Measurements from ENCODE around the gene ERFE. TPM values are rescaled to one million over a fixed set of nuclear protein-coding genes. Genes with fewer than 3 reads are reported as not detected.

The ERFE gene
- total and polyA plus RNA-seq, 2 of the 4 experiments (the other 2 are of a cell fraction), result 1.3 to 3.5 TPM

- Histone ChIP-seq H3K36me3 (ENCODE audit: control insufficient read depth, insufficient read depth, low read length) (no peaks in the 10 kb centered on the region), H3K14ac (replicated peaks; ENCODE audit: low read depth, low read length) (no peak overlapping the region), H4K91ac (ENCODE audit: insufficient read depth, low read depth, low read length) (no peak overlapping the region), H2BK5ac (ENCODE audit: low read depth, low read length, poor library complexity, severe bottlenecking) (no peak overlapping the region), H3K56ac (ENCODE audit: extremely low read depth, insufficient read depth, low read length) (no peak overlapping the region), H3K18ac (ENCODE audit: low read depth, low read length) (no peak overlapping the region), H3K27me3 (ENCODE audit: control insufficient read depth, insufficient read depth, low read length) (peaks cover 2% of the 10 kb centered on the region; the same call in 1 of the 2 replicates), H2AK5ac (ENCODE audit: low read depth, low read length) (no peak overlapping the region; the same call in 1 of the 2 replicates), H3K27ac (ENCODE audit: insufficient read depth, low read length) (no peak overlapping the region), H3K23ac (ENCODE audit: low read depth, low read length) (no peak overlapping the region), H2BK20ac (ENCODE audit: low read depth, low read length) (no peak overlapping the region), H3K4me3 (ENCODE audit: insufficient read depth, low read depth, low read length) (peak overlapping the region; percentile 44; the same call in 1 of the 2 replicates), H4K5ac (ENCODE audit: low read depth, low read length) (no peak overlapping the region), H3K4me2 (ENCODE audit: low read depth, low read length) (peak overlapping the region; percentile 80; the same call in 1 of the 2 replicates), H3K9me1 (ENCODE audit: insufficient read depth, low read length) (0 out of 2 replicates have a peak, but pooled peaks cover 3% of the 10 kb centered on the region), H3K4ac (ENCODE audit: low read depth, low read length) (peak overlapping the region; percentile 7; the same call in 1 of the 2 replicates), H2AK9ac (replicated peaks; ENCODE audit: low read depth, low read length, poor library complexity) (no peak overlapping the region), H3K9me3 (ENCODE audit: control insufficient read depth, insufficient read depth, low read length) (no peaks in the 10 kb centered on the region), H2BK15ac (ENCODE audit: low read depth, low read length) (no peak overlapping the region), H3K9ac (ENCODE audit: low read depth, low read length) (peak overlapping the region; percentile 20; the same call in 1 of the 2 replicates), H3K79me1 (ENCODE audit: low read depth in 1 of 2, low read length in 2 of 2) (no peaks in the 10 kb centered on the region; a peak in 1 of 4 replicates), H2BK120ac (ENCODE audit: low read depth, low read length) (0 out of 2 replicates have a peak overlapping the region, but pooled peaks have one; percentile 5), H3K4me1 (ENCODE audit: control insufficient read depth, insufficient read depth, low read length) (peaks cover 19% of the 10 kb centered on the region), H2AFZ (replicated peaks; ENCODE audit: low read length, poor library complexity) (no peak overlapping the region), H4K20me1 (ENCODE audit: insufficient read depth, low read length) (no peaks in the 10 kb centered on the region), H4K8ac (ENCODE audit: low read depth in 2 of 2, low read length in 2 of 2) (no peak overlapping the region)
- 80% methylated on average over 2 of the region's 10 CpGs; no CpG with 5 or more reads in 1 of the 2 experiments for WGBS, 2 experiments (ENCODE audit: extremely low coverage in 2 of 2, insufficient read length in 1 of 2)
- dilution Hi-C loops (cut with HindIII; ENCODE audit: low sequenced_read_pairs, unreplicated experiment) (no loop called here), intact Hi-C loops (cut with micrococcal nuclease) (loop anchor here (1.0 kb wide), 1 partner anchor 104 kb away; no protein-coding TSS in a partner anchor), in situ Hi-C loops (cut with MboI; ENCODE audit: low sequenced_read_pairs) (no loop called here)
- POLR2A ChIA-PET (ENCODE audit: unreplicated experiment), result no interaction called here
- ATAC-seq (ENCODE audit: low read depth), result no peak
- DNase-seq, result no peak
- BruUV-seq (replicated peaks), result no TSS peak
- CTCF ChIA-PET, result no interaction called here
- no peak for TF ChIP-seq CHD1 (IDR thresholded peaks at IDR 0.05; ENCODE audit: low read depth, low read length)
- TF ChIP-seq CTCF (conservative IDR thresholded peaks at IDR 0.05; ENCODE audit: low read depth, low read length), result no peak
- no peak for TF ChIP-seq MXI1 (IDR thresholded peaks at IDR 0.05; ENCODE audit: borderline replicate concordance, low read depth, low read length)
- no peak for TF ChIP-seq NFE2L2 (IDR thresholded peaks at IDR 0.05; ENCODE audit: low read depth, low read length)
- TF ChIP-seq RFX5 (IDR thresholded peaks at IDR 0.05; ENCODE audit: low read depth, low read length), result no peak
- no peak for TF ChIP-seq CEBPB (IDR thresholded peaks at IDR 0.05; ENCODE audit: low read depth, low read length)
Measured at GRCh38 chr2:238159661-238160205, 963 bp downstream of the ERFE start.

Measured in IMR-90 (cell line).